ENCODE measurements around the gene LRP2.

The LRP2 gene

GRCh38 chr2:169388161-169388560, 25.8 kb upstream of the LRP2 start:
- no peaks in the 10 kb centered on the region for H3K4me1 ChIP-seq (ENCODE audit: insufficient read depth, insufficient read length)
- H3K27me3 ChIP-seq (ENCODE audit: insufficient read depth, insufficient read length): no peaks in the 10 kb centered on the region
- DNase-seq (ENCODE audit: low read depth, low spot score): no peak
- H3K9ac ChIP-seq (ENCODE audit: insufficient read length, low read depth): no peak overlapping the region
- no peaks in the 10 kb centered on the region for H3K36me3 ChIP-seq (ENCODE audit: insufficient read depth, insufficient read length, low read length)
- TF ChIP-seq ZNF274 (IDR thresholded peaks at IDR 0.05; ENCODE audit: low read depth, low read length) (no peak), YY1 (IDR thresholded peaks at IDR 0.05; ENCODE audit: insufficient read depth, insufficient read length) (no peak), SUZ12 (IDR thresholded peaks at IDR 0.05; ENCODE audit: extremely low read depth, insufficient read depth, insufficient read length) (no peak)
- no peaks in the 10 kb centered on the region for H3K9me3 ChIP-seq (ENCODE audit: insufficient read depth, low read length)
- no peak overlapping the region for H3K4me3 ChIP-seq (ENCODE audit: insufficient read length, low read depth)

DNA sequence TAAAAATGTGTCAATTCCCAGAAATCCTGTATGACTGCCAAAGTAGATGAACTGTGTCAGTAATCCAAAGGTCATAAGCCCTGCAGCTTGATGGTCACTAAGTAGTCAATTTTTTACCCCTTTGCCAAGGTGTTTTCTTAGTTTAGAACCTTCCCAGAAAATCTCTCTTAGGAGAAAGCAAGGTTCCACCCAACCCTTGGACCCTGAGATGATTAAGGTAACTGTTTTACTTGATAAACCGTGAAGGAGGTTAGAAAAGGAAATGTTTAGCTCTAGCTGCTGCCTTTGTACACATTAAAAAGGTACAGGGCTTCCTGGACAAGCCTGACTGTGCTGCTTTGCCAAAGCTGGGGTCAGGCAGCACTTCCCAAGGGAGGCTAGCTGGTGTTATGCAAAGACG, 24.4 kb upstream of the LRP2 start:
- Histone ChIP-seq H3K36me3 (ENCODE audit: insufficient read depth, insufficient read length, low read length) (no peaks in the 10 kb centered on the region), H3K4me1 (ENCODE audit: insufficient read depth, insufficient read length) (no peaks in the 10 kb centered on the region), H3K9ac (ENCODE audit: insufficient read length, low read depth) (no peak overlapping the region), H3K27me3 (ENCODE audit: insufficient read depth, insufficient read length) (no peaks in the 10 kb centered on the region), H3K9me3 (ENCODE audit: insufficient read depth, low read length) (no peaks in the 10 kb centered on the region), H3K4me3 (ENCODE audit: insufficient read length, low read depth) (no peak overlapping the region)
- TF ChIP-seq SUZ12 (IDR thresholded peaks at IDR 0.05; ENCODE audit: extremely low read depth, insufficient read depth, insufficient read length): no peak
- no peak for TF ChIP-seq ZNF274 (IDR thresholded peaks at IDR 0.05; ENCODE audit: low read depth, low read length)
- no peak for TF ChIP-seq YY1 (IDR thresholded peaks at IDR 0.05; ENCODE audit: insufficient read depth, insufficient read length)
- no peak for DNase-seq (ENCODE audit: low read depth, low spot score)

- no peak overlapping the region for H3K4me3 ChIP-seq (ENCODE audit: insufficient read length, low read depth)
- H3K9ac ChIP-seq (ENCODE audit: insufficient read length, low read depth): no peak overlapping the region
- no peaks in the 10 kb centered on the region for H3K27me3 ChIP-seq (ENCODE audit: insufficient read depth, insufficient read length)
- no peaks in the 10 kb centered on the region for H3K9me3 ChIP-seq (ENCODE audit: insufficient read depth, low read length)
- TF ChIP-seq ZNF274 (IDR thresholded peaks at IDR 0.05; ENCODE audit: low read depth, low read length): no peak
- TF ChIP-seq YY1 (IDR thresholded peaks at IDR 0.05; ENCODE audit: insufficient read depth, insufficient read length): no peak
- no peak for DNase-seq (ENCODE audit: low read depth, low spot score)
- no peaks in the 10 kb centered on the region for H3K36me3 ChIP-seq (ENCODE audit: insufficient read depth, insufficient read length, low read length)
- H3K4me1 ChIP-seq (ENCODE audit: insufficient read depth, insufficient read length): no peaks in the 10 kb centered on the region
These were observed 22.5 kb upstream of the LRP2 start for GRCh38 chr2:169384816-169385215.

DNA sequence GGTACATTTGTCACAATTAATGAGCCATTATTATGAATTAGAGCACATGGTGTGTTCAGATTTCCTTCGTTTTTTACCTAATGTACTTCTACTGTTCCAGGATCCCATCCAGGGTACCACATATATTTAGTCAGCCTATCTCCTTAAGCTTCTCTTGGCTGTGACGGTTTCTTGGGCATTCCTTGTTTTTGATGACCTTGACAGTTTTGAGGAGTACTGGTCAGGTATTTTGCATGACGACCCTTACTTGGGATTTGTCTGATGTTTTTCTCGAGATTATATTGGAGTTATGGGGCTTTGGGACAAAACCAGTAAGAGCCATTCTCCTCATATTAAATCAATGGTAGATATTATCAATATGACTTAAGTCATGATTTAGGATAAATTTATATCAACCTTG, 10.2 kb upstream of the LRP2 start:
- TF ChIP-seq YY1 (IDR thresholded peaks at IDR 0.05; ENCODE audit: insufficient read depth, insufficient read length): no peak
- no peak for TF ChIP-seq ZNF274 (IDR thresholded peaks at IDR 0.05; ENCODE audit: low read depth, low read length)
- no peak for TF ChIP-seq SUZ12 (IDR thresholded peaks at IDR 0.05; ENCODE audit: extremely low read depth, insufficient read depth, insufficient read length)
- no peaks in the 10 kb centered on the region for H3K27me3 ChIP-seq (ENCODE audit: insufficient read depth, insufficient read length)
- no peaks in the 10 kb centered on the region for H3K36me3 ChIP-seq (ENCODE audit: insufficient read depth, insufficient read length, low read length)
- no peaks in the 10 kb centered on the region for H3K9me3 ChIP-seq (ENCODE audit: insufficient read depth, low read length)
- no peak overlapping the region for H3K4me3 ChIP-seq (ENCODE audit: insufficient read length, low read depth)
- no peaks in the 10 kb centered on the region for H3K4me1 ChIP-seq (ENCODE audit: insufficient read depth, insufficient read length)
- H3K9ac ChIP-seq (ENCODE audit: insufficient read length, low read depth): no peak overlapping the region
- no peak for DNase-seq (ENCODE audit: low read depth, low spot score)

DNA sequence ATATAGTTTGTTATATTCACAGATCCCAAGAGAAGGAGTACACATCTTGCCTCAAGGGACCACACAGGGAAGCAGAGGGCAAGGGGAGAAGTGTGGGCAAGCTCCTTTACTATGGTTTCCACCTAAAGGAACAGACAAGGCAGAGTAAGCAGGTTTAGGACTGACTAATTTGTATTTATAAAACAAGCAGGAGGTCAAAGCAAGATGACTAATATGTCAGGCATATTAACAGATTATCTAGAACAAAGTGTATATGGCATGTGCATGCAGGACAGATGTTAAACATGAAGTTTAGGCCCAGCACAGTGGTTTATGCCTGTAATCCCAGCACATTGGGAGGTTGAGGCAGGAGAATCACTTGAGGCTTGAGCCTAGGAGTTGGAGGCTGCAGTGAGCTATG, 3.7 kb upstream of the LRP2 start:
- Histone ChIP-seq H3K9me3 (ENCODE audit: insufficient read depth, low read length) (no peaks in the 10 kb centered on the region), H3K9ac (ENCODE audit: insufficient read length, low read depth) (no peak overlapping the region), H3K36me3 (ENCODE audit: insufficient read depth, insufficient read length, low read length) (no peaks in the 10 kb centered on the region), H3K4me1 (ENCODE audit: insufficient read depth, insufficient read length) (peaks cover 6% of the 10 kb centered on the region), H3K27me3 (ENCODE audit: insufficient read depth, insufficient read length) (peaks cover 35% of the 10 kb centered on the region), H3K4me3 (ENCODE audit: insufficient read length, low read depth) (no peak overlapping the region)
- DNase-seq (ENCODE audit: low read depth, low spot score): no peak
- no peak for TF ChIP-seq SUZ12 (IDR thresholded peaks at IDR 0.05; ENCODE audit: extremely low read depth, insufficient read depth, insufficient read length)

- no peak overlapping the region for H3K4me3 ChIP-seq (ENCODE audit: insufficient read length, low read depth)
- no peak for DNase-seq (ENCODE audit: low read depth, low spot score)
- H3K36me3 ChIP-seq (ENCODE audit: insufficient read depth, insufficient read length, low read length): no peaks in the 10 kb centered on the region
- H3K9me3 ChIP-seq (ENCODE audit: insufficient read depth, low read length): no peaks in the 10 kb centered on the region
- H3K9ac ChIP-seq (ENCODE audit: insufficient read length, low read depth): peak overlapping the region; percentile 22
- TF ChIP-seq YY1 (IDR thresholded peaks at IDR 0.05; ENCODE audit: insufficient read depth, insufficient read length): no peak
- TF ChIP-seq SUZ12 (IDR thresholded peaks at IDR 0.05; ENCODE audit: extremely low read depth, insufficient read depth, insufficient read length): no peak
- TF ChIP-seq ZNF274 (IDR thresholded peaks at IDR 0.05; ENCODE audit: low read depth, low read length): no peak
- peaks cover 6% of the 10 kb centered on the region for H3K4me1 ChIP-seq (ENCODE audit: insufficient read depth, insufficient read length)
- peaks cover 45% of the 10 kb centered on the region for H3K27me3 ChIP-seq (ENCODE audit: insufficient read depth, insufficient read length)
These were observed 2.7 kb upstream of the LRP2 start for GRCh38 chr2:169365029-169365480.

GRCh38 chr2:169363560-169364150, 1.3 kb upstream of the LRP2 start:
- Histone ChIP-seq H3K4me1 (ENCODE audit: insufficient read depth, insufficient read length) (peaks cover 6% of the 10 kb centered on the region), H3K4me3 (ENCODE audit: insufficient read length, low read depth) (peak overlapping the region; percentile 78), H3K27me3 (ENCODE audit: insufficient read depth, insufficient read length) (peaks cover 56% of the 10 kb centered on the region), H3K9ac (ENCODE audit: insufficient read length, low read depth) (peak overlapping the region; percentile 21), H3K9me3 (ENCODE audit: insufficient read depth, low read length) (no peaks in the 10 kb centered on the region), H3K36me3 (ENCODE audit: insufficient read depth, insufficient read length, low read length) (no peaks in the 10 kb centered on the region)
- no peak for TF ChIP-seq SUZ12 (IDR thresholded peaks at IDR 0.05; ENCODE audit: extremely low read depth, insufficient read depth, insufficient read length)
- no peak for DNase-seq (ENCODE audit: low read depth, low spot score)
